H9 (cell line): Measurements from ENCODE around the gene KCMF1. TPM values are rescaled to one million over a fixed set of nuclear protein-coding genes. Genes with fewer than 3 reads are reported as not detected.

Source experiments
- DNase-seq: peaks from one replicate; pipeline ENCODE4 v3.0.0-alpha.2; 2017
- H2AFZ ChIP-seq: one replicate; pipeline ENCODE4 v1.6.1; 2013; ENCODE audit warnings: mild to moderate bottlenecking, low read length, control low read depth, moderate library complexity
- H2AK5ac ChIP-seq: 2 replicates; pipeline ENCODE4 v1.6.1; 2013; ENCODE audit warnings: low read length, control low read depth, mixed read lengths; ENCODE audit not compliant: insufficient read length
- H2BK120ac ChIP-seq: one replicate; pipeline ENCODE4 v1.6.1; 2013; ENCODE audit warnings: low read depth, mild to moderate bottlenecking, low read length, control low read depth, inconsistent platforms; ENCODE audit not compliant: poor library complexity, severe bottlenecking
- H2BK12ac ChIP-seq: 2 replicates; pipeline ENCODE4 v1.6.1; 2013; ENCODE audit warnings: low read length, control low read depth, mixed read lengths, low read depth; ENCODE audit not compliant: insufficient read length
- H2BK15ac ChIP-seq: 2 replicates; pipeline ENCODE4 v1.6.1; 2013; ENCODE audit warnings: low read depth, low read length, control low read depth
- H2BK20ac ChIP-seq: one replicate; pipeline ENCODE4 v1.6.1; 2013; ENCODE audit warnings: low read depth, mild to moderate bottlenecking, low read length, control low read depth, inconsistent platforms; ENCODE audit not compliant: poor library complexity, severe bottlenecking
- H2BK5ac ChIP-seq: 2 replicates; pipeline ENCODE4 v1.6.1; 2013; ENCODE audit warnings: low read length, control low read depth, mixed read lengths; ENCODE audit not compliant: insufficient read length
- H3K14ac ChIP-seq: 2 replicates; pipeline ENCODE4 v1.6.1; 2013; ENCODE audit warnings: low read length, control low read depth; ENCODE audit not compliant: insufficient read depth
- H3K18ac ChIP-seq: 2 replicates; pipeline ENCODE4 v1.6.1; 2013; ENCODE audit warnings: low read depth, mild to moderate bottlenecking, mixed read lengths, low read length, control low read depth; ENCODE audit not compliant: insufficient read length
- H3K23ac ChIP-seq: 2 replicates; pipeline ENCODE4 v1.6.1; 2013; ENCODE audit warnings: low read length, control low read depth, mixed read lengths, low read depth; ENCODE audit not compliant: insufficient read length
- H3K23me2 ChIP-seq: 2 replicates; pipeline ENCODE4 v1.6.1; 2013; ENCODE audit warnings: low read depth, mild to moderate bottlenecking, mixed read lengths, low read length, control low read depth; ENCODE audit not compliant: insufficient read length, poor library complexity, severe bottlenecking
- H3K27ac ChIP-seq: 2 replicates; pipeline ENCODE4 v1.5.1; 2013; ENCODE audit warnings: low read length, control low read depth, mixed read lengths, low read depth; ENCODE audit not compliant: insufficient read length
- H3K27me3 ChIP-seq: 2 replicates; pipeline ENCODE4 v1.6.1; 2013; ENCODE audit warnings: low read length, control low read depth, inconsistent platforms; ENCODE audit not compliant: insufficient read depth
- H3K4ac ChIP-seq: 2 replicates; pipeline ENCODE4 v1.6.1; 2013; ENCODE audit warnings: low read depth, mild to moderate bottlenecking, control low read depth, inconsistent platforms, low read length, moderate library complexity
- H3K4me1 ChIP-seq: 2 replicates; pipeline ENCODE4 v1.6.1; 2013; ENCODE audit warnings: low read length, control low read depth, inconsistent platforms; ENCODE audit not compliant: insufficient read depth
- H3K4me2 ChIP-seq: 2 replicates; pipeline ENCODE4 v1.6.1; 2013; ENCODE audit warnings: low read length, control low read depth, mixed read lengths; ENCODE audit not compliant: insufficient read length, insufficient read depth
- H3K56ac ChIP-seq: 2 replicates; pipeline ENCODE4 v1.6.1; 2013; ENCODE audit warnings: low read depth, mild to moderate bottlenecking, mixed read lengths, low read length, control low read depth; ENCODE audit not compliant: insufficient read length
- H3K79me1 ChIP-seq: 2 replicates; pipeline ENCODE4 v1.6.1; 2013; ENCODE audit warnings: low read depth, mild to moderate bottlenecking, moderate library complexity, low read length, control low read depth, inconsistent platforms; ENCODE audit not compliant: insufficient read depth, poor library complexity, severe bottlenecking
- H3K79me2 ChIP-seq: 2 replicates; pipeline ENCODE4 v1.6.1; 2013; ENCODE audit warnings: low read length, control low read depth, inconsistent platforms; ENCODE audit not compliant: insufficient read depth
- H3K9ac ChIP-seq: 2 replicates; pipeline ENCODE4 v1.6.1; 2013; ENCODE audit warnings: low read length, control low read depth, mixed read lengths; ENCODE audit not compliant: insufficient read length; ENCODE audit errors: extremely low read depth
- H3K9me3 ChIP-seq: one replicate; pipeline ENCODE4 v1.6.1; 2013; ENCODE audit warnings: low read depth, low read length, inconsistent platforms; ENCODE audit not compliant: control insufficient read depth
- H3T11ph ChIP-seq: one replicate; pipeline ENCODE4 v1.6.1; 2013; ENCODE audit warnings: mild to moderate bottlenecking, low read length, control low read depth, inconsistent platforms
- H4K20me1 ChIP-seq: one replicate; pipeline ENCODE4 v1.6.1; 2013; ENCODE audit not compliant: control insufficient read depth, insufficient read length, insufficient read depth
- H4K5ac ChIP-seq: 2 replicates; pipeline ENCODE4 v1.6.1; 2013; ENCODE audit warnings: low read depth, mild to moderate bottlenecking, mixed read lengths, low read length, control low read depth; ENCODE audit not compliant: insufficient read length
- H4K8ac ChIP-seq: replicated peaks from 2 replicates; pipeline ENCODE4 v1.6.1; 2013; ENCODE audit warnings: low read length, control low read depth, mixed read lengths, low read depth; ENCODE audit not compliant: insufficient read length
- H4K91ac ChIP-seq: 2 replicates; pipeline ENCODE4 v1.6.1; 2013; ENCODE audit warnings: low read depth, mild to moderate bottlenecking, moderate library complexity, mixed read lengths, low read length, control low read depth; ENCODE audit not compliant: insufficient read length
- H3K27ac Mint-ChIP-seq, 3 experiments: 2 replicates in 2 of 3; 3 replicates in 1 of 3; pipeline ENCODE4 v1.8.0; 2020 to 2021; ENCODE audit warnings: mixed read lengths in 3 of 3, mild to moderate bottlenecking in 1 of 3, moderate library complexity in 1 of 3
- H3K27me3 Mint-ChIP-seq: 2 replicates; pipeline ENCODE4 v1.8.0; 2021; ENCODE audit warnings: low read depth, mild to moderate bottlenecking, moderate library complexity, mixed read lengths
- H3K36me3 Mint-ChIP-seq, 3 experiments: 2 replicates in 2 of 3; 3 replicates in 1 of 3; pipeline ENCODE4 v1.8.0; 2020 to 2021; ENCODE audit warnings: low read depth in 3 of 3, mixed read lengths in 3 of 3; ENCODE audit not compliant: insufficient read depth in 1 of 3
- H3K4me1 Mint-ChIP-seq, 2 experiments: 2 replicates each; pipeline ENCODE4 v1.8.0; 2020; ENCODE audit warnings: mixed read lengths in 2 of 2
- H3K4me3 Mint-ChIP-seq, 2 experiments: 2 replicates in 1 of 2; 3 replicates in 1 of 2; pipeline ENCODE4 v1.8.0; 2020 to 2021; ENCODE audit warnings: mild to moderate bottlenecking in 2 of 2, mixed read lengths in 2 of 2, moderate library complexity in 1 of 2
- H3K9me3 Mint-ChIP-seq, 2 experiments: 2 replicates in 1 of 2; 3 replicates in 1 of 2; pipeline ENCODE4 v1.8.0; 2020; ENCODE audit warnings: mild to moderate bottlenecking in 2 of 2, mixed read lengths in 2 of 2, moderate library complexity in 1 of 2
- CTCF ChIP-seq: fragments of 200-600 bp; sonication (generic); conservative IDR thresholded peaks from 3 replicates; pipeline ENCODE4 v1.8.0; 2021; ENCODE audit warnings: antibody characterized with exemption, mild to moderate bottlenecking
- WGBS: extraction: QIAGEN DNeasy Blood & Tissue Kit; methylation state at CpG from one replicate; pipeline ENCODE4 v1.1.7; 2013; ENCODE audit warnings: missing lambda C conversion rate, low lambda C conversion rate, mixed read lengths; ENCODE audit not compliant: insufficient read length; ENCODE audit errors: extremely low coverage; 5-methylcytosine and 5-hydroxymethylcytosine counted together
- total RNA-seq: library from RNA; stranded (reverse); gene quantifications from 2 replicates; pipeline ENCODE4 v1.2.1, GENCODE V29; 2021

The KCMF1 gene
- total RNA-seq, 1 experiment from 2014 or later: 113 TPM

GRCh38 chr2:85088921-85089320 lies 118.0 kb downstream of the KCMF1 start:
- Histone ChIP-seq H2BK20ac (no peak overlapping the region), H3K4me1 (peaks cover 4% of the 10 kb centered on the region; the same call in 1 of the 2 replicates), H3K4ac (no peak overlapping the region), H3K23me2 (peaks cover 4% of the 10 kb centered on the region), H3K9ac (no peak overlapping the region), H2BK120ac (no peak overlapping the region), H3K27ac (no peak overlapping the region), H3K27me3 (no peaks in the 10 kb centered on the region), H4K8ac (no peak overlapping the region), H3K56ac (no peak overlapping the region), H3K9me3 (no peaks in the 10 kb centered on the region), H4K91ac (no peak overlapping the region), H3K79me2 (no peaks in the 10 kb centered on the region), H4K20me1 (no peaks in the 10 kb centered on the region), H3T11ph (no peak overlapping the region), H3K4me2 (peak overlapping the region; percentile 49), H3K79me1 (no peaks in the 10 kb centered on the region), H2AK5ac (no peak overlapping the region), H3K18ac (no peak overlapping the region), H3K23ac (no peak overlapping the region), H3K14ac (no peak overlapping the region), H2BK15ac (no peak overlapping the region), H2BK12ac (no peak overlapping the region), H4K5ac (no peak overlapping the region), H2BK5ac (no peak overlapping the region), H2AFZ (no peak overlapping the region)
- peak overlapping the region; percentile 49 to 91 (median 79); a peak in 5 of 7 replicates for H3K27ac Mint-ChIP-seq
- peaks cover 26 to 29% of the 10 kb centered on the region in 2 experiments for H3K4me1 Mint-ChIP-seq
- peak overlapping the region; percentile 0 to 68; a peak in 3 of 5 replicates for H3K4me3 Mint-ChIP-seq
- no CpG with 5 or more reads among the region's 2 CpGs for WGBS
- peaks cover 12% of the 10 kb centered on the region for H3K27me3 Mint-ChIP-seq
- H3K9me3 Mint-ChIP-seq: peaks cover 14 to 15% of the 10 kb centered on the region in 2 experiments
- no peak for TF ChIP-seq CTCF
- DNase-seq: peak; percentile 46
- H3K36me3 Mint-ChIP-seq: peaks cover 0 to 15% (median 7%) of the 10 kb centered on the region in 3 experiments; a peak in 5 of 7 replicates
